ENCODE data around the gene AHSG. TPM values are rescaled to one million over a fixed set of nuclear protein-coding genes. Genes with fewer than 3 reads are reported as not detected.

Gene AHSG
- total and polyA plus RNA-seq, 2 donors (not counting 3 experiments of a cell fraction or from before 2014, with no cell fraction given), result not detected

GRCh38 chr3:186587183-186587582, 25.7 kb upstream of the AHSG start:
- CTCF ChIA-PET, result interaction anchor here (0.9 to 1.6 kb wide), 4 partner anchors 28 to 644 kb away, joined by 3 to 7 read pairs (median 4); no protein-coding TSS in a partner anchor
- Histone ChIP-seq H3K9me1 (replicated peaks; ENCODE audit: control insufficient read depth, extremely low read depth, insufficient read depth, low read length) (no peaks in the 10 kb centered on the region), H3K9me3 (replicated peaks; ENCODE audit: control insufficient read depth, insufficient read depth, low read length) (no peaks in the 10 kb centered on the region), H3K4me3 (replicated peaks in 1 of 3; ENCODE audit: insufficient read depth in 1 of 3, low read depth in 1 of 3, low read length in 3 of 3) (no peak overlapping the region), H3K27me3 (ENCODE audit: control insufficient read depth in 2 of 2, insufficient read depth in 2 of 2, low read length in 2 of 2) (no peaks in the 10 kb centered on the region), H3K36me3 (ENCODE audit: control insufficient read depth in 2 of 2, extremely low read depth in 1 of 2, insufficient read depth in 2 of 2, low read length in 2 of 2) (peaks cover 20 to 25% of the 10 kb centered on the region in 2 experiments), H2AFZ (ENCODE audit: low read depth, low read length) (no peak overlapping the region), H3K27ac (ENCODE audit: insufficient read depth, low read depth, low read length) (no peak overlapping the region), H3K9ac (replicated peaks; ENCODE audit: extremely low read depth, insufficient read depth, low read length) (no peak overlapping the region), H3K4me1 (ENCODE audit: control insufficient read depth, extremely low read depth, insufficient read depth, low read length) (no peaks in the 10 kb centered on the region), H3K4me2 (ENCODE audit: insufficient read depth, low read length) (no peak overlapping the region), H3K79me2 (ENCODE audit: control insufficient read depth, insufficient read depth, low read length) (no peaks in the 10 kb centered on the region), H4K20me1 (replicated peaks; ENCODE audit: control insufficient read depth, extremely low read depth, insufficient read depth, low read length) (no peaks in the 10 kb centered on the region)
- DNase-seq (ENCODE audit: low read depth, low spot score), result no peak
- POLR2A ChIA-PET, result no interaction called here
- BruUV-seq (replicated peaks), result no TSS peak
- intact Hi-C loops (cut with micrococcal nuclease) (no loop called here), dilution Hi-C loops (cut with MboI; ENCODE audit: extremely low pct_ligation_motif_present, low sequenced_read_pairs) (no loop called here)
- no peak for FAIRE-seq
- no peak for TF ChIP-seq GATA2 (IDR thresholded peaks at IDR 0.05; ENCODE audit: insufficient read depth, insufficient read length, low read depth, low read length)
- TF ChIP-seq MYC (IDR thresholded peaks at IDR 0.05; ENCODE audit: low read depth, low read length), result no peak
- TF ChIP-seq EZH2 (IDR thresholded peaks at IDR 0.05; ENCODE audit: borderline replicate concordance, low read depth, low read length, severe bottlenecking), result no peak
- no peak for TF ChIP-seq JUN (IDR thresholded peaks at IDR 0.05; ENCODE audit: borderline replicate concordance, insufficient read depth, insufficient read length, low read depth)
- no peak for TF ChIP-seq MAX (IDR thresholded peaks at IDR 0.05; ENCODE audit: insufficient read depth, insufficient read length)

DNA sequence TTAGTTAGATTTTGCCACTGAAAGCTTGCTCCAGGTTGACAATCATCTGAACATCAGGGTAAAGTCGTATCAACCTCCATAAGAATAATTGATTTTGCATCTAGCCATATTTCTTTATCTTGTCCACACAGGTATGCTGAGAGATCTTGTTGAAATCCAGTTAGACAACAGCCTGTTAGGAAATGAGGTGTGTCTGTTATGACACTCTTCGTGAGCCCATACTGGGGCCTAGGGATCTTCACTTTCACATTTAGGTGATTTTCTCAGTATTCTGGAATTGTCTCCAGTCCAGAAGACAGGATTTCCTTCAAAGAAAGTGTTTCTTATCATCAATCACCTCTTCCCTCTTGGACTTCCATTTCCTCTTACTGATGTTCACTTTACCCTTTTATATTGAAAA, 24.2 kb upstream of the AHSG start:
- no peaks in the 10 kb centered on the region for H3K79me2 ChIP-seq (ENCODE audit: control insufficient read depth, insufficient read depth, low read length)
- H3K27me3 ChIP-seq (ENCODE audit: control insufficient read depth in 2 of 2, insufficient read depth in 2 of 2, low read length in 2 of 2), result no peaks in the 10 kb centered on the region
- H3K4me3 ChIP-seq (replicated peaks in 1 of 3; ENCODE audit: insufficient read depth in 1 of 3, low read depth in 1 of 3, low read length in 3 of 3), result no peak overlapping the region
- no peaks in the 10 kb centered on the region for H3K9me1 ChIP-seq (replicated peaks; ENCODE audit: control insufficient read depth, extremely low read depth, insufficient read depth, low read length)
- no peak overlapping the region for H2AFZ ChIP-seq (ENCODE audit: low read depth, low read length)
- ChIA-PET POLR2A (no interaction called here), CTCF (interaction anchor here (0.6 to 2.8 kb wide), 9 partner anchors 8 to 1535 kb away, joined by 3 to 17 read pairs (median 3); no protein-coding TSS in a partner anchor)
- no peaks in the 10 kb centered on the region for H4K20me1 ChIP-seq (replicated peaks; ENCODE audit: control insufficient read depth, extremely low read depth, insufficient read depth, low read length)
- H3K27ac ChIP-seq (ENCODE audit: insufficient read depth, low read depth, low read length), result no peak overlapping the region
- no peaks in the 10 kb centered on the region for H3K4me1 ChIP-seq (ENCODE audit: control insufficient read depth, extremely low read depth, insufficient read depth, low read length)
- intact Hi-C loops (cut with micrococcal nuclease), result no loop called here
- DNase-seq (ENCODE audit: low read depth, low spot score) (no peak), FAIRE-seq (no peak)
- dilution Hi-C loops (cut with MboI; ENCODE audit: extremely low pct_ligation_motif_present, low sequenced_read_pairs), result no loop called here
- no peak overlapping the region for H3K9ac ChIP-seq (replicated peaks; ENCODE audit: extremely low read depth, insufficient read depth, low read length)
- no peak overlapping the region for H3K4me2 ChIP-seq (ENCODE audit: insufficient read depth, low read length)
- TF ChIP-seq MAX (IDR thresholded peaks at IDR 0.05; ENCODE audit: insufficient read depth, insufficient read length) (no peak), POLR2A (IDR thresholded peaks at IDR 0.05; ENCODE audit: low read depth, low read length) (no peak), EZH2 (IDR thresholded peaks at IDR 0.05; ENCODE audit: borderline replicate concordance, low read depth, low read length, severe bottlenecking) (no peak), GATA2 (IDR thresholded peaks at IDR 0.05; ENCODE audit: insufficient read depth, insufficient read length, low read depth, low read length) (no peak), POLR2AphosphoS5 (IDR thresholded peaks at IDR 0.05; ENCODE audit: insufficient read depth, low read depth, low read length) (no peak), MYC (IDR thresholded peaks at IDR 0.05; ENCODE audit: low read depth, low read length) (no peak), FOS (IDR thresholded peaks at IDR 0.05; ENCODE audit: borderline replicate concordance, insufficient read depth, low read length) (no peak), JUN (IDR thresholded peaks at IDR 0.05; ENCODE audit: borderline replicate concordance, insufficient read depth, insufficient read length, low read depth) (no peak)
- TF ChIP-seq, protein P1, sequence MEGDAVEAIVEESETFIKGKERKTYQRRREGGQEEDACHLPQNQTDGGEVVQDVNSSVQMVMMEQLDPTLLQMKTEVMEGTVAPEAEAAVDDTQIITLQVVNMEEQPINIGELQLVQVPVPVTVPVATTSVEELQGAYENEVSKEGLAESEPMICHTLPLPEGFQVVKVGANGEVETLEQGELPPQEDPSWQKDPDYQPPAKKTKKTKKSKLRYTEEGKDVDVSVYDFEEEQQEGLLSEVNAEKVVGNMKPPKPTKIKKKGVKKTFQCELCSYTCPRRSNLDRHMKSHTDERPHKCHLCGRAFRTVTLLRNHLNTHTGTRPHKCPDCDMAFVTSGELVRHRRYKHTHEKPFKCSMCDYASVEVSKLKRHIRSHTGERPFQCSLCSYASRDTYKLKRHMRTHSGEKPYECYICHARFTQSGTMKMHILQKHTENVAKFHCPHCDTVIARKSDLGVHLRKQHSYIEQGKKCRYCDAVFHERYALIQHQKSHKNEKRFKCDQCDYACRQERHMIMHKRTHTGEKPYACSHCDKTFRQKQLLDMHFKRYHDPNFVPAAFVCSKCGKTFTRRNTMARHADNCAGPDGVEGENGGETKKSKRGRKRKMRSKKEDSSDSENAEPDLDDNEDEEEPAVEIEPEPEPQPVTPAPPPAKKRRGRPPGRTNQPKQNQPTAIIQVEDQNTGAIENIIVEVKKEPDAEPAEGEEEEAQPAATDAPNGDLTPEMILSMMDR (IDR thresholded peaks at IDR 0.05; ENCODE audit: extremely low read depth in 1 of 2, insufficient read depth in 1 of 2, low read depth in 1 of 2, low read length in 2 of 2), result no peak
- peaks cover 14 to 15% of the 10 kb centered on the region in 2 experiments for H3K36me3 ChIP-seq (ENCODE audit: control insufficient read depth in 2 of 2, extremely low read depth in 1 of 2, insufficient read depth in 2 of 2, low read length in 2 of 2)
- no peaks in the 10 kb centered on the region for H3K9me3 ChIP-seq (replicated peaks; ENCODE audit: control insufficient read depth, insufficient read depth, low read length)
- BruUV-seq (replicated peaks), result no TSS peak
